ENCODE results near the gene STIL.

Gene STIL

GRCh38 chr1:47219590-47220220 is 94.2 kb downstream of the STIL start:
- Histone ChIP-seq H3K27ac (ENCODE audit: low read length) (no peak overlapping the region), H3K9ac (ENCODE audit: low read length in 2 of 2) (no peak overlapping the region), H3K27me3 (ENCODE audit: control insufficient read depth in 1 of 2, insufficient read depth in 2 of 2, low read length in 2 of 2) (peaks cover 36 to 43% of the 10 kb centered on the region in 2 donors), H3K4me1 (ENCODE audit: control insufficient read depth, insufficient read depth, low read length) (no peaks in the 10 kb centered on the region), H3K36me3 (ENCODE audit: control insufficient read depth in 2 of 2, insufficient read depth in 2 of 2, low read length in 2 of 2) (no peaks in the 10 kb centered on the region), H3K9me3 (ENCODE audit: control insufficient read depth in 2 of 2, low read length in 2 of 2) (peaks cover 0 to 3% of the 10 kb centered on the region in 2 donors), H3K4me3 (ENCODE audit: low read length in 2 of 2) (no peak overlapping the region)

- no peak overlapping the region for H3K27ac ChIP-seq (ENCODE audit: low read length)
- peaks cover 33 to 36% of the 10 kb centered on the region in 2 donors for H3K27me3 ChIP-seq (ENCODE audit: control insufficient read depth in 1 of 2, insufficient read depth in 2 of 2, low read length in 2 of 2)
- H3K9ac ChIP-seq (ENCODE audit: low read length in 2 of 2) = no peak overlapping the region
- H3K4me1 ChIP-seq (ENCODE audit: control insufficient read depth, insufficient read depth, low read length) = no peaks in the 10 kb centered on the region
- H3K4me3 ChIP-seq (ENCODE audit: low read length in 2 of 2) = no peak overlapping the region
- H3K9me3 ChIP-seq (ENCODE audit: control insufficient read depth in 2 of 2, low read length in 2 of 2) = peaks cover 0 to 3% of the 10 kb centered on the region in 2 donors
- no peaks in the 10 kb centered on the region for H3K36me3 ChIP-seq (ENCODE audit: control insufficient read depth in 2 of 2, insufficient read depth in 2 of 2, low read length in 2 of 2)
These were observed 94.9 kb downstream of the STIL start for GRCh38 chr1:47219001-47219400.

GRCh38 chr1:47216278-47217059 is 97.5 kb downstream of the STIL start:
- H3K4me1 ChIP-seq (ENCODE audit: control insufficient read depth, insufficient read depth, low read length) = peaks cover 3% of the 10 kb centered on the region
- H3K27ac ChIP-seq (ENCODE audit: low read length) = no peak overlapping the region
- no peaks in the 10 kb centered on the region for H3K36me3 ChIP-seq (ENCODE audit: control insufficient read depth in 2 of 2, insufficient read depth in 2 of 2, low read length in 2 of 2)
- H3K9me3 ChIP-seq (ENCODE audit: control insufficient read depth in 2 of 2, low read length in 2 of 2) = no peaks in the 10 kb centered on the region
- no peak overlapping the region for H3K4me3 ChIP-seq (ENCODE audit: low read length in 2 of 2)
- H3K27me3 ChIP-seq (ENCODE audit: control insufficient read depth in 1 of 2, insufficient read depth in 2 of 2, low read length in 2 of 2) = peaks cover 13 to 16% of the 10 kb centered on the region in 2 donors
- no peak overlapping the region for H3K9ac ChIP-seq (ENCODE audit: low read length in 2 of 2)

GRCh38 chr1:47215713-47216112 is 98.2 kb downstream of the STIL start:
- Histone ChIP-seq H3K27me3 (ENCODE audit: control insufficient read depth in 1 of 2, insufficient read depth in 2 of 2, low read length in 2 of 2) (peaks cover 7 to 15% of the 10 kb centered on the region in 2 donors), H3K9me3 (ENCODE audit: control insufficient read depth in 2 of 2, low read length in 2 of 2) (no peaks in the 10 kb centered on the region), H3K9ac (ENCODE audit: low read length in 2 of 2) (no peak overlapping the region), H3K4me1 (ENCODE audit: control insufficient read depth, insufficient read depth, low read length) (peaks cover 3% of the 10 kb centered on the region), H3K27ac (ENCODE audit: low read length) (no peak overlapping the region), H3K36me3 (ENCODE audit: control insufficient read depth in 2 of 2, insufficient read depth in 2 of 2, low read length in 2 of 2) (no peaks in the 10 kb centered on the region), H3K4me3 (ENCODE audit: low read length in 2 of 2) (no peak overlapping the region)

GRCh38 chr1:47214549-47214948 is 99.4 kb downstream of the STIL start:
- Histone ChIP-seq H3K4me1 (ENCODE audit: control insufficient read depth, insufficient read depth, low read length) (peaks cover 3% of the 10 kb centered on the region), H3K36me3 (ENCODE audit: control insufficient read depth in 2 of 2, insufficient read depth in 2 of 2, low read length in 2 of 2) (no peaks in the 10 kb centered on the region), H3K27me3 (ENCODE audit: control insufficient read depth in 1 of 2, insufficient read depth in 2 of 2, low read length in 2 of 2) (peaks cover 3 to 19% of the 10 kb centered on the region in 2 donors), H3K4me3 (ENCODE audit: low read length in 2 of 2) (no peak overlapping the region), H3K9ac (ENCODE audit: low read length in 2 of 2) (no peak overlapping the region), H3K9me3 (ENCODE audit: control insufficient read depth in 2 of 2, low read length in 2 of 2) (no peaks in the 10 kb centered on the region), H3K27ac (ENCODE audit: low read length) (no peak overlapping the region)

- Histone ChIP-seq H3K4me1 (ENCODE audit: control insufficient read depth, insufficient read depth, low read length) (peaks cover 3% of the 10 kb centered on the region), H3K27ac (ENCODE audit: low read length) (no peak overlapping the region), H3K9ac (ENCODE audit: low read length in 2 of 2) (no peak overlapping the region), H3K4me3 (ENCODE audit: low read length in 2 of 2) (no peak overlapping the region), H3K9me3 (ENCODE audit: control insufficient read depth in 2 of 2, low read length in 2 of 2) (no peaks in the 10 kb centered on the region), H3K36me3 (ENCODE audit: control insufficient read depth in 2 of 2, insufficient read depth in 2 of 2, low read length in 2 of 2) (no peaks in the 10 kb centered on the region), H3K27me3 (ENCODE audit: control insufficient read depth in 1 of 2, insufficient read depth in 2 of 2, low read length in 2 of 2) (peaks cover 3 to 26% of the 10 kb centered on the region in 2 donors)
These were observed 100.5 kb downstream of the STIL start for GRCh38 chr1:47213230-47213963.

- Histone ChIP-seq H3K4me3 (ENCODE audit: low read length in 2 of 2) (no peak overlapping the region), H3K36me3 (ENCODE audit: control insufficient read depth in 2 of 2, insufficient read depth in 2 of 2, low read length in 2 of 2) (no peaks in the 10 kb centered on the region), H3K9me3 (ENCODE audit: control insufficient read depth in 2 of 2, low read length in 2 of 2) (no peaks in the 10 kb centered on the region), H3K27ac (ENCODE audit: low read length) (no peak overlapping the region), H3K27me3 (ENCODE audit: control insufficient read depth in 1 of 2, insufficient read depth in 2 of 2, low read length in 2 of 2) (peaks cover 7 to 26% of the 10 kb centered on the region in 2 donors), H3K9ac (ENCODE audit: low read length in 2 of 2) (no peak overlapping the region), H3K4me1 (ENCODE audit: control insufficient read depth, insufficient read depth, low read length) (peaks cover 3% of the 10 kb centered on the region)
These were observed 101.2 kb downstream of the STIL start for GRCh38 chr1:47212636-47213229.

- Histone ChIP-seq H3K4me1 (ENCODE audit: control insufficient read depth, insufficient read depth, low read length) (peaks cover 3% of the 10 kb centered on the region), H3K27ac (ENCODE audit: low read length) (no peak overlapping the region), H3K36me3 (ENCODE audit: control insufficient read depth in 2 of 2, insufficient read depth in 2 of 2, low read length in 2 of 2) (no peaks in the 10 kb centered on the region), H3K9ac (ENCODE audit: low read length in 2 of 2) (no peak overlapping the region), H3K27me3 (ENCODE audit: control insufficient read depth in 1 of 2, insufficient read depth in 2 of 2, low read length in 2 of 2) (peaks cover 8 to 26% of the 10 kb centered on the region in 2 donors), H3K9me3 (ENCODE audit: control insufficient read depth in 2 of 2, low read length in 2 of 2) (no peaks in the 10 kb centered on the region), H3K4me3 (ENCODE audit: low read length in 2 of 2) (no peak overlapping the region)
These were observed 102.1 kb downstream of the STIL start for GRCh38 chr1:47211796-47212269.

- Histone ChIP-seq H3K27ac (ENCODE audit: low read length) (no peak overlapping the region), H3K36me3 (ENCODE audit: control insufficient read depth in 2 of 2, insufficient read depth in 2 of 2, low read length in 2 of 2) (no peaks in the 10 kb centered on the region)
These were observed 103.3 kb downstream of the STIL start for GRCh38 chr1:47210666-47211065.

GRCh38 chr1:47209725-47210325 is 104.1 kb downstream of the STIL start:
- Histone ChIP-seq H3K27me3 (ENCODE audit: control insufficient read depth in 1 of 2, insufficient read depth in 2 of 2, low read length in 2 of 2) (peaks cover 5 to 24% of the 10 kb centered on the region in 2 donors), H3K4me3 (ENCODE audit: low read length in 2 of 2) (no peak overlapping the region), H3K4me1 (ENCODE audit: control insufficient read depth, insufficient read depth, low read length) (peaks cover 3% of the 10 kb centered on the region), H3K36me3 (ENCODE audit: control insufficient read depth in 2 of 2, insufficient read depth in 2 of 2, low read length in 2 of 2) (no peaks in the 10 kb centered on the region), H3K9me3 (ENCODE audit: control insufficient read depth in 2 of 2, low read length in 2 of 2) (no peaks in the 10 kb centered on the region), H3K9ac (ENCODE audit: low read length in 2 of 2) (no peak overlapping the region), H3K27ac (ENCODE audit: low read length) (no peak overlapping the region)

More at GRCh38 chr1:47210666-47211065, 103.3 kb downstream of the STIL start:
- Histone ChIP-seq H3K4me3 (ENCODE audit: low read length in 2 of 2) (no peak overlapping the region), H3K9me3 (ENCODE audit: control insufficient read depth in 2 of 2, low read length in 2 of 2) (no peaks in the 10 kb centered on the region), H3K27me3 (ENCODE audit: control insufficient read depth in 1 of 2, insufficient read depth in 2 of 2, low read length in 2 of 2) (peaks cover 5 to 26% of the 10 kb centered on the region in 2 donors), H3K4me1 (ENCODE audit: control insufficient read depth, insufficient read depth, low read length) (peaks cover 3% of the 10 kb centered on the region), H3K9ac (ENCODE audit: low read length in 2 of 2) (no peak overlapping the region)
